Keratinocyte (primary cell): ENCODE data around the gene C19orf47. TPM values are rescaled to one million over a fixed set of nuclear protein-coding genes. Genes with fewer than 3 reads are reported as not detected.

Experiments
- DNase-seq: peaks from one replicate; pipeline ENCODE4 v3.0.0-alpha.2; 2011; ENCODE audit warnings: low read depth, missing footprints, low spot score
- FAIRE-seq: peaks from 2 replicates; lab custom pipeline; 2011; peaks lifted over from hg19 to GRCh38; lab: Jason Lieb, UNC
- H2AFZ ChIP-seq: 2 replicates; pipeline ENCODE4 v1.6.0; 2012; ENCODE audit warnings: low read length, control low read depth, inconsistent platforms; ENCODE audit not compliant: control insufficient read depth
- H3K27ac ChIP-seq: 2 replicates; pipeline ENCODE4 v1.5.1; 2011; ENCODE audit warnings: low read length; ENCODE audit not compliant: control insufficient read depth, insufficient read depth
- H3K27me3 ChIP-seq: 3 replicates; pipeline ENCODE4 v1.6.0; 2011; ENCODE audit warnings: low read length; ENCODE audit not compliant: control insufficient read depth, insufficient read depth; ENCODE audit errors: extremely low read depth
- H3K36me3 ChIP-seq, 2 experiments: 2 replicates in 1 of 2; 3 replicates in 1 of 2; pipeline ENCODE4 v1.5.1; 2011; ENCODE audit warnings: low read length in 2 of 2, mild to moderate bottlenecking in 1 of 2; ENCODE audit not compliant: control insufficient read depth in 2 of 2, insufficient read depth in 2 of 2; ENCODE audit errors: extremely low read depth in 1 of 2
- H3K4me1 ChIP-seq: 3 replicates; pipeline ENCODE4 v1.5.1; 2011; ENCODE audit warnings: low read length; ENCODE audit not compliant: control insufficient read depth, insufficient read depth; ENCODE audit errors: extremely low read depth
- H3K4me2 ChIP-seq: 3 replicates; pipeline ENCODE4 v1.6.0; 2011; ENCODE audit warnings: low read depth, low read length; ENCODE audit not compliant: control insufficient read depth, insufficient read depth; ENCODE audit errors: extremely low read depth
- H3K4me3 ChIP-seq, 3 experiments: fragments of 200-600 bp in 1 of 3; sonication (generic) in 1 of 3; 2 replicates in 2 of 3; 3 replicates in 1 of 3; pipeline ENCODE4 v1.5.1; 2011 to 2016; ENCODE audit warnings: low read length in 3 of 3, mild to moderate bottlenecking in 3 of 3, control low read depth in 2 of 3, inconsistent platforms in 1 of 3, low read depth in 1 of 3, mixed read lengths in 1 of 3, mixed run types in 1 of 3, moderate library complexity in 1 of 3; ENCODE audit not compliant: control insufficient read depth in 2 of 3, insufficient read depth in 2 of 3; ENCODE audit errors: extremely low read depth in 1 of 3
- H3K79me2 ChIP-seq: 2 replicates; pipeline ENCODE4 v1.6.0; 2012; ENCODE audit warnings: low read length; ENCODE audit not compliant: control insufficient read depth, insufficient read depth
- H3K9ac ChIP-seq: 3 replicates; pipeline ENCODE4 v1.6.0; 2011; ENCODE audit warnings: low read length; ENCODE audit not compliant: control insufficient read depth, insufficient read depth; ENCODE audit errors: extremely low read depth
- H3K9me1 ChIP-seq: 3 replicates; pipeline ENCODE4 v1.6.0; 2011; ENCODE audit warnings: low read length; ENCODE audit not compliant: control insufficient read depth, insufficient read depth; ENCODE audit errors: extremely low read depth
- H3K9me3 ChIP-seq: 2 replicates; pipeline ENCODE4 v1.5.1; 2012; ENCODE audit warnings: low read depth, low read length; ENCODE audit not compliant: control insufficient read depth
- H4K20me1 ChIP-seq: 3 replicates; pipeline ENCODE4 v1.6.0; 2011; ENCODE audit warnings: low read length; ENCODE audit not compliant: control insufficient read depth, insufficient read depth; ENCODE audit errors: extremely low read depth
- EZH2 ChIP-seq: IDR thresholded peaks from one replicate; pipeline ENCODE4 v1.6.1; 2012; ENCODE audit warnings: inconsistent platforms, mild to moderate bottlenecking, low read length, moderate library complexity
- dilution Hi-C: fragments of 300-500 bp; cut with MboI; formaldehyde crosslinking; loops from one replicate; pipeline ENCODE4 v1.7.0; 2020; ENCODE audit warnings: low sequenced_read_pairs; ENCODE audit not compliant: extremely low pct_ligation_motif_present
- polyA plus RNA-seq, 5 experiments: library from polyadenylated mRNA; depleted of rRNA in 3 of 5; stranded (reverse) in 3 of 5; stranded (forward) in 1 of 5; unstranded in 1 of 5; fragments of >200 nt; gene quantifications; 1 replicate in 1 of 5; 2 replicates in 3 of 5; 3 replicates in 1 of 5; pipeline versions ENCODE4 v1.2.1 to v1.2.3, GENCODE V29; 2011 to 2012; ENCODE audit warnings: missing spikeins in 2 of 5, low read depth in 1 of 5, low replicate concordance in 1 of 5
- TF ChIP-seq, protein P1 (sequence below), 3 experiments: IDR thresholded peaks in 1 of 3; conservative IDR thresholded peaks in 1 of 3; optimal IDR thresholded peaks in 1 of 3; 2 replicates in 2 of 3; 3 replicates in 1 of 3; pipeline versions ENCODE3 to v1.5.1; 2011; ENCODE audit warnings: low read length in 3 of 3, mild to moderate bottlenecking in 3 of 3, moderate library complexity in 2 of 3, control low read depth in 1 of 3, inconsistent platforms in 1 of 3; ENCODE audit not compliant: insufficient read depth in 2 of 3; ENCODE audit errors: extremely low read depth in 1 of 3

The C19orf47 gene
- polyA plus RNA-seq, 1 donor (not counting 4 experiments of a cell fraction or from before 2014, with no cell fraction given) = 13.3 TPM

DNA sequence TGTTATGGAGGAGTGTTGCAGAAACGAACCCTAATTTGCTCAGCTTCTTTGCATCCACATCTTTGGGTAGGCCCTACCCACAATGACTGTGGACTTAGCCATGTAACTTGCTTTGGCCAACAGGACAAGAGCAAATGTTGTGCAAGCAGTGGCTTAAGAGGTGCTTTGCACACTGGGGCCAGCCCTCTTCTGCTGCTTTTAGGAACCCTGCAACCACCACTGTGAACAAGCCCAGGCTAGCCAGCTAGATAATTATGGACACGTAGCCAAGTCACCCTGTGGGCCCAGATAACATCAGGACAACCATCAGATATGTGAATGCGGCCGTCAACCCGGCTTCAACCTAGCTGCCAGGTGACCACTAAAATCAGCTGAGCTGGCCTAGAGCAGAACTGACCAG, 17.1 kb downstream of the C19orf47 start:
- H3K36me3 ChIP-seq = peaks cover 29% of the 10 kb centered on the region in 2 experiments
- FAIRE-seq (peak; percentile 86), DNase-seq (no peak)
- no peak overlapping the region for H2AFZ ChIP-seq
- no peaks in the 10 kb centered on the region for H3K79me2 ChIP-seq
- no peaks in the 10 kb centered on the region for H4K20me1 ChIP-seq
- no peak overlapping the region for H3K4me3 ChIP-seq
- dilution Hi-C loops = no loop called here
- H3K9ac ChIP-seq = no peak overlapping the region
- no peak overlapping the region for H3K4me2 ChIP-seq
- H3K4me1 ChIP-seq = peaks cover 8% of the 10 kb centered on the region
- no peak overlapping the region for H3K27ac ChIP-seq
- no peak for TF ChIP-seq EZH2
- TF ChIP-seq, protein P1, sequence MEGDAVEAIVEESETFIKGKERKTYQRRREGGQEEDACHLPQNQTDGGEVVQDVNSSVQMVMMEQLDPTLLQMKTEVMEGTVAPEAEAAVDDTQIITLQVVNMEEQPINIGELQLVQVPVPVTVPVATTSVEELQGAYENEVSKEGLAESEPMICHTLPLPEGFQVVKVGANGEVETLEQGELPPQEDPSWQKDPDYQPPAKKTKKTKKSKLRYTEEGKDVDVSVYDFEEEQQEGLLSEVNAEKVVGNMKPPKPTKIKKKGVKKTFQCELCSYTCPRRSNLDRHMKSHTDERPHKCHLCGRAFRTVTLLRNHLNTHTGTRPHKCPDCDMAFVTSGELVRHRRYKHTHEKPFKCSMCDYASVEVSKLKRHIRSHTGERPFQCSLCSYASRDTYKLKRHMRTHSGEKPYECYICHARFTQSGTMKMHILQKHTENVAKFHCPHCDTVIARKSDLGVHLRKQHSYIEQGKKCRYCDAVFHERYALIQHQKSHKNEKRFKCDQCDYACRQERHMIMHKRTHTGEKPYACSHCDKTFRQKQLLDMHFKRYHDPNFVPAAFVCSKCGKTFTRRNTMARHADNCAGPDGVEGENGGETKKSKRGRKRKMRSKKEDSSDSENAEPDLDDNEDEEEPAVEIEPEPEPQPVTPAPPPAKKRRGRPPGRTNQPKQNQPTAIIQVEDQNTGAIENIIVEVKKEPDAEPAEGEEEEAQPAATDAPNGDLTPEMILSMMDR (optimal IDR thresholded peaks at IDR 0.05 in 1 of 3, IDR thresholded peaks at IDR 0.05 in 1 of 3, conservative IDR thresholded peaks at IDR 0.05 in 1 of 3; ENCODE audit: extremely low read depth in 1 of 3, insufficient read depth in 2 of 3, low read length in 3 of 3) = no peak
- H3K9me3 ChIP-seq = no peaks in the 10 kb centered on the region
- no peaks in the 10 kb centered on the region for H3K9me1 ChIP-seq
- H3K27me3 ChIP-seq = no peaks in the 10 kb centered on the region

DNA sequence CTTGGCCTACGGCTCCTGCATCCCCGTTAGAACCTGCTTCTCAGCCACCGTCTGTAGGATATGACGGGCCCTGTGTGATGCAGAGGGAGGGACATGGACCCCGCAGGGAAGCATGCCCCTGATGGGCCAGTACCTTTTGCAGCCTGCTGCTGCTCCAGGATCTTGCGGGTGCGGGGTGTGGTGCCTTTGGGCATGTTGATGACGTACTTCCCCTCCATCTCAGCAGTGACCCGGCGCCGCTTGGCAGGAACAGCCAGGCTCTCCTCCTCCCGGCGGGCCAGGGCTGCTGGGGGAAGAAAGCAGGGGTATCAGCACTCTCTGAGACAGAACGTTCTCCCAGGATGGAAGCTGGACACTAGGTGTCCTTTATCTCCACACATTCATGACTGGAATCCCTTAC, 22.0 kb downstream of the C19orf47 start:
- Histone ChIP-seq H4K20me1 (no peaks in the 10 kb centered on the region), H3K9ac (no peak overlapping the region), H3K27me3 (no peaks in the 10 kb centered on the region), H3K4me1 (peaks cover 6% of the 10 kb centered on the region), H3K9me3 (no peaks in the 10 kb centered on the region), H3K4me3 (no peak overlapping the region), H3K36me3 (peaks cover 36 to 40% of the 10 kb centered on the region in 2 experiments), H3K27ac (no peak overlapping the region), H3K4me2 (no peak overlapping the region), H3K9me1 (no peaks in the 10 kb centered on the region), H2AFZ (no peak overlapping the region), H3K79me2 (no peaks in the 10 kb centered on the region)
- TF ChIP-seq, protein P1 (optimal IDR thresholded peaks at IDR 0.05 in 1 of 3, IDR thresholded peaks at IDR 0.05 in 1 of 3, conservative IDR thresholded peaks at IDR 0.05 in 1 of 3; ENCODE audit: extremely low read depth in 1 of 3, insufficient read depth in 2 of 3, low read length in 3 of 3) = no peak
- TF ChIP-seq EZH2 = no peak
- DNase-seq (no peak), FAIRE-seq (no peak)
- dilution Hi-C loops = no loop called here
